ENCODE measurements around the gene FGFR2. TPM values are rescaled to one million over a fixed set of nuclear protein-coding genes. Genes with fewer than 3 reads are reported as not detected.

Gene FGFR2
- total and polyA plus RNA-seq, 8 donors: 48.0 to 350 (median 278) TPM

- intact Hi-C loops (cut with DNase I): no loop called here
- H3K27ac ChIP-seq: no peak overlapping the region
- H3K4me1 ChIP-seq: no peaks in the 10 kb centered on the region
- H3K27me3 ChIP-seq: no peaks in the 10 kb centered on the region
- DNase-seq (no peak), ATAC-seq (peak; percentile 36)
- no peak overlapping the region for H3K4me3 ChIP-seq
- TF ChIP-seq CTCF (IDR thresholded peaks at IDR 0.05): no peak
- no peaks in the 10 kb centered on the region for H3K36me3 ChIP-seq
- no peaks in the 10 kb centered on the region for H3K9me3 ChIP-seq
These were observed 57.4 kb downstream of the FGFR2 start for GRCh38 chr10:121540732-121541395.

GRCh38 chr10:121539786-121540185 lies 58.5 kb downstream of the FGFR2 start:
- no peak for DNase-seq
- Histone ChIP-seq H3K4me1 (no peaks in the 10 kb centered on the region), H3K36me3 (no peaks in the 10 kb centered on the region), H3K9me3 (no peaks in the 10 kb centered on the region), H3K27me3 (no peaks in the 10 kb centered on the region), H3K27ac (no peak overlapping the region), H3K4me3 (no peak overlapping the region)
- ATAC-seq: no peak
- TF ChIP-seq CTCF (IDR thresholded peaks at IDR 0.05): no peak
- intact Hi-C loops (cut with DNase I): no loop called here

DNA sequence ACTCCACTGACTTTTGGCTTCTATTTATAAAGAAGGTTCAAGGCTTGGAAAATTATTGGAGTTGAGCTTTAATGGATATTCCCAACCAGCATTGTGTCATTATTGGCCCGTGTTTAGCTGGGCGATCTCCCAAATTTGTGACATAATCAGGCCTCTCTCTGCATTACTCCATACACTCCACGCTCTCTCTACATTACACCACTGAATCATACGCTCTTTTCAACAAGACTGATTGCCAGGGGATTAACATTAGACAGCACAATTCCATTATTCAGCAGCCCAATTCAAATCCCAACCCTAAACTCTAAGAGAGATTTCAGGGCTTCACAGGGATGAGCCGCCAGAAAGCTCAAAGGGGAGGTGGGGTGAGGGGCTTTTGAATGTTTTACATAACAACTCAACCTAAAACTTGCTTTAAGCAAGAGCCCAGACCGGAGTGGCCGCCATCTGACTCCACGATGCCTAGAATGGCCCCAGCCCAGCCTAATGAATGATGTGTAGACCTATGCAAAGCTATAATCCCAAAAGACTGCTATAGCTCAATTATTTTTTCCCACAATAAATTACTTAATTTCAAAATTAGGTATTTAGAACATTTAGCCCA lies 61.8 kb downstream of the FGFR2 start:
- intact Hi-C loops (cut with DNase I): no loop called here
- no peak overlapping the region for H3K27ac ChIP-seq
- no peaks in the 10 kb centered on the region for H3K9me3 ChIP-seq
- H3K36me3 ChIP-seq: no peaks in the 10 kb centered on the region
- H3K27me3 ChIP-seq: no peaks in the 10 kb centered on the region
- ATAC-seq (peak; percentile 45), DNase-seq (peak in 2 of 4 donors; percentile 85 to 88)
- no peak for TF ChIP-seq CTCF (IDR thresholded peaks at IDR 0.05)
- no peaks in the 10 kb centered on the region for H3K4me1 ChIP-seq
- H3K4me3 ChIP-seq: no peak overlapping the region

DNA sequence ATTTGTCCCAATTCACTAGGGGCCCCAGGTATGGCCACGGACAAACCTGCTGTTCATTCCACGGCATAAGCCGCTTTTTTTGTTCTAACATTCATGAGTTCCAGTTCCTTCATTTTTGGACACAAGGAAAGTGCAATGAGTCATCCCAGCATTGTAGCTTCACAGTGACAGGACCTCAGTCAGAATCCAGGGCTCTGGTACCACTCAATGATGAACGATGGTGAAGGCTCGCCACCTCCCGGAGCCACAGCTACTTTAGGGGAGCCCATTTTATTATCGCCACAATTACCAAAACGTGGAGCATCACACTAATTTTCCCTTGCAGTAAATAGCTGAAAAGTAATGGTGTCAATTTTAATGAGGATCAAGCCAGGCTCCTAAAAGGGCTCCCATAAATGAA lies 62.9 kb downstream of the FGFR2 start:
- Histone ChIP-seq H3K27me3 (no peaks in the 10 kb centered on the region), H3K36me3 (no peaks in the 10 kb centered on the region), H3K4me1 (no peaks in the 10 kb centered on the region), H3K9me3 (no peaks in the 10 kb centered on the region), H3K27ac (no peak overlapping the region), H3K4me3 (no peak overlapping the region)
- no peak for TF ChIP-seq CTCF (IDR thresholded peaks at IDR 0.05)
- DNase-seq: no peak
- intact Hi-C loops (cut with DNase I): no loop called here
- no peak for ATAC-seq

DNA sequence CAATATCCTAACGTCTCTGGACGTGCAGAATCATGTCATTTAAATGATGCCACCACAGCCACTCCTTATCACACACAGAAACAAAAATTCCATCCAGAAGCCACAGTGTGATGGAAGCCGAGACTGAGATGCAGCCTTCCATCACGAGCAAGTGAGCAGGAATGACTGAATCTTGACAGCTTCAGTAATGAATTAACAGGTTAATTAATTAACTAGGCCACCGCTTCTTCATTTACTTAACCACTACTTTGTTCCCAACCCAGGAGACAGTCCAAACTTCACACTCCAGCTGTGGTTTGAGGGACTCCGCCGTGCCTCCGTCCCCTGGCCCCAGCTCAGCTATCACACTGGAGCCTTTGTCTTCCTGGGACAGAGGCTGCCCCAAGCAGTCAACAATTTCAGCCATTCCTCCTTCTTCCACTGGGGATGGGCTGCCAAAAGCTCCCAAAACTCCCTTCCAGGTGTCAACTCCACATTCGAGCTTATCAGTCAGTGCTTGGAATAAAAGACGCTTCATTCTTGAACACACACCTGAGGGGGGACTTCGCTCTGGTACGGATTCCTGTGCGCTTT lies 65.9 kb downstream of the FGFR2 start:
- Histone ChIP-seq H3K27me3 (no peaks in the 10 kb centered on the region), H3K27ac (no peak overlapping the region), H3K4me1 (no peaks in the 10 kb centered on the region), H3K4me3 (no peak overlapping the region), H3K9me3 (no peaks in the 10 kb centered on the region), H3K36me3 (no peaks in the 10 kb centered on the region)
- no peak for TF ChIP-seq CTCF (IDR thresholded peaks at IDR 0.05)
- no peak for DNase-seq
- no peak for ATAC-seq
- intact Hi-C loops (cut with DNase I): no loop called here

All from left lung (tissue), 10 donors.